ENCODE measurements around the gene TMEM26. TPM values are rescaled to one million over a fixed set of nuclear protein-coding genes. Genes with fewer than 3 reads are reported as not detected.

TMEM26 gene
- total and polyA plus RNA-seq, 9 donors = 0.12 to 2.9 (median 1.1) TPM

DNA sequence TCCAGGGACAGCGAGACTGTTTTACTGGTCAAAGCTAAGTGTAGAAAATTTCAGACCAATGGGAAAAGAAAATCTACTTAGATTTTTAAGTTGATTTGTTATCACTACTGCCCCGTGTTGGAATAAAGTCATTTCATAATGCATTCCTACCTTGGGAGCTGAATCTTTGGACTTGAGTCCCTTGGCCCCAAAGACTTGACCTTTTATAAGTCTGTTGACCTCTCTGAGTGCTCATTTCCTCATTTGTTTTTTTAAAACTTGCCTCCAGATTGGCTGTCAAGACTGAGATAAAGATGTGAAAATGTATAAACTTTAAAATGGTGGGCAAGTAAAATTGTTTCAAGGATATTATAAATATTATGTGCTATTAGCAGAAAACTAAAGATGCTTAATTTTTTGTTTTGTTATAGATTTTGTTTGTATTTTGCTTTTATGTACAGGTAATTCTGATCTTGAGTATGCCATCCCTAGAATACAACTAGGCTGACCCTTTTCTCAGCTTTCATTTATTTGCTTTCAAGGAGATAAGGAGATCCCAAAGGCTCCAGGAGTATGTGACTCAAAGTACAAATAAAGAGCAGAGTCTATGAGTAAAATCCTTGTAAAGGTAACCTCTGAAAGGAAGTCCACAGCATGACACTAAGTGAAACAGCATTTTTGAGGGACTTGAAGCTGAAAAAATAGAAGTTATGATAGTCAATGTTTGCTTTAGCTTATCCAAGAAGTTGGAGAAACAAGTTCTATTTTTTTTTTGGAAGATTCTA, 54.6 kb downstream of the TMEM26 start:
- DNase-seq = no peak
- no peaks in the 10 kb centered on the region for H3K36me3 ChIP-seq
- no peaks in the 10 kb centered on the region for H3K27me3 ChIP-seq
- no peaks in the 10 kb centered on the region for H3K9me3 ChIP-seq
- peak overlapping the region in 1 of 2 donors; percentile 42 for H3K27ac ChIP-seq
- WGBS, 3 donors = 91 to 97% (median 95%) methylated on average over 2 of the region's 2 CpGs
- no peaks in the 10 kb centered on the region for H3K4me1 ChIP-seq (ENCODE audit: insufficient read depth)
- no peak overlapping the region for H3K4me3 ChIP-seq
- TF ChIP-seq CTCF (IDR thresholded peaks at IDR 0.05) (no peak), POLR2A (IDR thresholded peaks at IDR 0.05) (no peak), EP300 (IDR thresholded peaks at IDR 0.05) (no peak)
- intact Hi-C loops (cut with DNase I) = no loop called here

- Histone ChIP-seq H3K4me3 (peak overlapping the region; percentile 35), H3K36me3 (no peaks in the 10 kb centered on the region), H3K27me3 (no peaks in the 10 kb centered on the region), H3K9me3 (no peaks in the 10 kb centered on the region), H3K4me1 (ENCODE audit: insufficient read depth) (no peaks in the 10 kb centered on the region), H3K27ac (peak overlapping the region in 1 of 2 donors; percentile 42)
- intact Hi-C loops (cut with DNase I) = no loop called here
- no peak for DNase-seq
- WGBS, 3 donors = 26 to 29% (median 28%) methylated on average over 7 of the region's 7 CpGs
- no peak for TF ChIP-seq CTCF (IDR thresholded peaks at IDR 0.05)
- no peak for TF ChIP-seq EP300 (IDR thresholded peaks at IDR 0.05)
- TF ChIP-seq POLR2A (IDR thresholded peaks at IDR 0.05) = no peak
Measured at GRCh38 chr10:61397175-61397986, 55.8 kb downstream of the TMEM26 start.

DNA sequence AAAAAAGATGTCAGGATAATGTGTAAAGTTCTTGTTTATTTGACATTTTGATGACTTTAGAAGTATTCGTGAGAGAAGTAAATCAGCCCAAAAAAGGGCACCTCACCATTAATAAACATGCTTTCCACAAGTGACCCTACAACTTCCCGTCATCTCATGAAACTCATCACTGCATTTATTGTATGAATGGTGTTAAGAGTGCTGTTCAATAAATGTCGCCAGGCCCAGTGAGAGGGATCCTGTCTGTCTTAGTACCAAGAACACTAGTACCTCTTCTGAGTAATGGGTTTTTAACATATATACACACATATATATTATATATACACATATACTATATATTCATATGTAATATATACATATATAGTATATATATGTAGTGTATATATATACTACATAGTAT, 61.9 kb downstream of the TMEM26 start:
- Histone ChIP-seq H3K9me3 (no peaks in the 10 kb centered on the region), H3K27ac (no peak overlapping the region), H3K4me3 (no peak overlapping the region), H3K36me3 (no peaks in the 10 kb centered on the region), H3K27me3 (no peaks in the 10 kb centered on the region), H3K4me1 (ENCODE audit: insufficient read depth) (no peaks in the 10 kb centered on the region)
- intact Hi-C loops (cut with DNase I) = no loop called here
- 84 to 93% (median 92%) methylated on average over 3 of the region's 3 CpGs for WGBS, 3 donors
- DNase-seq = no peak
- TF ChIP-seq POLR2A (IDR thresholded peaks at IDR 0.05) (no peak), CTCF (IDR thresholded peaks at IDR 0.05) (no peak), EP300 (IDR thresholded peaks at IDR 0.05) (no peak)

DNA sequence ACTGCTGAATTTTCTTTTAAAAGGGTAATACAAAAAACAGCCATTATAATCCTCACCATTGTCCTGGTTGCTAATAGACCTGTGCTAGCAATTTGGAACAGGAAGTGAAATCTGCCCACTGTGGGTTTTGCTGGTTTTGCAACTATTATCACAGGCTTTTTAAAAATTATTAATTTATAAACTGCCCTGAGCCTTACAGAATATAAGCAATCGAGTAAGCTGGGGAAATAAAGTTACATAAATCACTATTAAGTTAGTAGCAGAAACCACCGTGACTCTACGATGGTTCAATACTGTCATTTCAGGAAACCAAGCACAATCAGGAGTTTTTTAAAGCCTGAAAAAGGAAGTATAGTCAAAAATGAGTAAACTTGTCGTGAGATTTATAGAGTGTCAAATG, 62.3 kb downstream of the TMEM26 start:
- intact Hi-C loops (cut with DNase I) = no loop called here
- Histone ChIP-seq H3K4me3 (no peak overlapping the region), H3K9me3 (no peaks in the 10 kb centered on the region), H3K4me1 (ENCODE audit: insufficient read depth) (no peaks in the 10 kb centered on the region), H3K27ac (no peak overlapping the region), H3K36me3 (no peaks in the 10 kb centered on the region), H3K27me3 (no peaks in the 10 kb centered on the region)
- 84 to 90% (median 87%) methylated on average over 4 of the region's 4 CpGs for WGBS, 3 donors
- TF ChIP-seq EP300 (IDR thresholded peaks at IDR 0.05) = no peak
- no peak for TF ChIP-seq CTCF (IDR thresholded peaks at IDR 0.05)
- TF ChIP-seq POLR2A (IDR thresholded peaks at IDR 0.05) = no peak
- no peak for DNase-seq

Data from ovary (tissue), 9 donors.